ENCODE measurements around the gene SRP9. TPM values are rescaled to one million over a fixed set of nuclear protein-coding genes. Genes with fewer than 3 reads are reported as not detected.
A peak's percentile ranks its signal among the peaks of the same experiment; 100 is the strongest.

SRP9 gene
- 513 and 555 TPM in 2 replicates for total RNA-seq (2014; rRNA removed; shearing (Covaris generic))

DNA sequence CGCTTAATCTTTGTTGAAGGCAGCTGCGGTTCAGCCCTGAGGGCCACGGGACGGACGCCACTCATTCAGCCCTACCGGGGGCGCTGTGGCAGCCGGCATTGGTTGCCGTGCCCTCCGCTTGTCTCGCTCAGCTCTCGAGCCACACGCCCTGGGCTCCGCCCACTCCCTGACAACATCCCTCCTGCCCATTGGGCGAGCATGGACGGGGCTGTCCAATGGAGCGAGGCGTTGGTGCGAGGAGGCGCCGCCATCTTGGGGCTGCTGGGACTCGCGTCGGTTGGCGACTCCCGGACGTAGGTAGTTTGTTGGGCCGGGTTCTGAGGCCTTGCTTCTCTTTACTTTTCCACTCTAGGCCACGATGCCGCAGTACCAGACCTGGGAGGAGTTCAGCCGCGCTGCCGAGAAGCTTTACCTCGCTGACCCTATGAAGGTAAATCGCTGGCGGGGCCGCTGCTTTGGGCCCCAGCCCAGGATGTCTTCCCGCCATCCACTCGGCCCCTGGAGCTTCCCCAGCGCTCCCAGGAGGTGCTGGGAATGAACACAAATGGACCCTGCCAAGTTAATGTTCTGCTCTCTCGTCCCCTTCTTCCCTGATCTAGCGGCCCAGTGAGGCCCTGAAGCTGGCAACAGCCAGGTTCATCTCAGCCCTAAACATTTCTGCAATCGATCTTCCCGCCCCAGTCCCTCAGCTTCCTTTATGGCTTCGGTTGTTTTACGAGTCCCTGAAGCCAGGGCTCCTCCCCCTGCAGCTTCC lies at the start of gene SRP9:
TSS of gene SRP9 (plus strand) at position 244 of the 754 bp plus-strand sequence. CDS start at position 359, 115 bp downstream.
- DNase-seq (ENCODE audit: low read depth), result peak; percentile 97

GRCh38 chr1:225731491-225731890 lies 46.1 kb upstream of the SRP9 start:
- DNase-seq (ENCODE audit: low read depth), result no peak

DNA sequence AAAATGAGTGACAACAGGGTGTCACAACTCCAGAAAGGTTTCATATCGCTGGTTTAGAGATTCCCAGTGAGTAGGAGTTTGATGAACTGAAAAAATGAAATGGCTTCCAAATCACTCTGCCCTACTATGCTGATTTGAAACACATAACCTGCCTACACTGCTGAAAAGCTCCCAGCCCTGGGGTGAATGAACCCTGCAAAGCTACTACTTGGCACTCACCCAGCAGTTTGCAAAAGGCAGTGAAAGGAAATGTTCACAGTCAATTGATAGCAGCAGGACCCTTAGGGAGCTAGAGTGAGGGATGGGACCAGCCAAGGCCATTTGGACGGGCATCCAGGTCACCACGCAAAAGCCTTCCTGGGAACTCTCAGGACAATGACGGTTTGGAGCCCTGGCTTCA lies 44.4 kb upstream of the SRP9 start:
- no peak for DNase-seq (ENCODE audit: low read depth)

DNA sequence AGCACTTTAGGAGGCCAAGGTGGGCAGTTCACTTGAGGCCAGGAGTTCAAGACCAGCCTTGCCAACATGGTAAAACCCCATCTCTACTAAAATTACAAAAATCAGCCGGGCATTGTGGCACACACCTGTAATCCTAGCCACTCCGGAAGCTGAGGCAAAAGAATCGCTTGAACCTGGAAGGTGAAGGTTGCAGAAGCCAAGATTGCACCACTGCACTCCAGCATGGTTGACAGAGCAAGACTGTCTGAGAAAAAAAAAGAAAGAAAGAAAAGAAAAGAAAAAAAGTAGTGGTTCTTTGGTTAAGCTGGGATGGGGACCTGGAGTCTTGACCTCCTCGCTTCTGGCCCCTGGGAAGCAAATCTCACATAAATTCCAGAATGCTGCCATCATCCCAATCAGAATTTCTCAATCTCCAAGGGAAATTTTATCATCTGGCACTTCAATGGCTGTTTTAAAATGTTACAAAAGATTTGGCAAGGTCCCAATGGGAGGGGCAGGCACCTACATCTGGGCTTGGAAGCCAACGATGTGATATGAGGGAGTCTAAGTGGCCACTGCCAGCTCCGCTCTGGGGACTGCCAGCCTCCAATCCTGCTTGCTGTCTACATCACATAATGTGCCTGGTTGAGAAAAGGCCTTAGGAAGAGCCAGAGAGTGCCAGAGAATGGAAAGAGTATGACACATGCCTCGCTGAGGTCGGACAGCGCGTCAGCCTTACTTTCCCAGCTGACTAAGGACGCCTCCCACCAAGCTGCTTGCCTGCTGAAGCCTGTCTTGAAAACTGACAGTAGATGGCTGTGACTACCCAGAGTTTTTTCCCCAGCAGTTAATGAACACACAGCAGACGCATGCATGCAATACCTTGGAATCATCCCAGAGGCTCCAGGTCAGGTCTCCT lies 42.1 kb upstream of the SRP9 start:
- DNase-seq (ENCODE audit: low read depth), result peak; percentile 96

DNA sequence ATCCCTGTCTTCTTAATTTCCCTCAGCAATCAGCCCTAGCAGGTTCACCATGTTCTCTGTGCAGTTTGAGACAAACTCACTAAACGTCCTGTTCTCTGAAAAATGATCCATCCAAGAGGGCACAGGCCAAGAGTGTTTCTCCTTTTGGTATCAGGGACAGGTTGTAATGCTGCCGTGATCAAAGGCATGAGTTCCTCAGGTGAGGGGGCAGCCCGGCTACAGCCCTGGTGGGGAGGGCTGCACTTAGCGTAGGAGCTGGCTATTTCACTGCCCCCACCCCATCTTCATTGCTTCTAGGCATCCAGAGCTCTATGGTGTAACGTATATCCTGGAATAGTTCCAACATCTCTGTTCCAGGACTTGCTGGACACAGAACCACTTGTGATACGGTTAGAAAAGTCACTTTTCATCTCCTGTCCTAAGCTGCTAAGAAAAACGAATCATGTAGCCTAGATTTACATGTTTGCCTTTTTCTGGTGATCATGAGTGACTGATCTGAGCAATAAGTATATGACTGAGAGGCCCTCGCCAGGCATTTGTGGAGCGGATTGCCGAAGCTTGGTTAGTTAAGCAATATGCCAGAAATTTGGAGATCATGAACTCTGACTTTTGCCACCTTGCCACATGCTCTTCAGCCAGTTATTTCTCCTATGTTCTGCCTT lies 41.1 kb upstream of the SRP9 start:
- no peak for DNase-seq (ENCODE audit: low read depth)

DNA sequence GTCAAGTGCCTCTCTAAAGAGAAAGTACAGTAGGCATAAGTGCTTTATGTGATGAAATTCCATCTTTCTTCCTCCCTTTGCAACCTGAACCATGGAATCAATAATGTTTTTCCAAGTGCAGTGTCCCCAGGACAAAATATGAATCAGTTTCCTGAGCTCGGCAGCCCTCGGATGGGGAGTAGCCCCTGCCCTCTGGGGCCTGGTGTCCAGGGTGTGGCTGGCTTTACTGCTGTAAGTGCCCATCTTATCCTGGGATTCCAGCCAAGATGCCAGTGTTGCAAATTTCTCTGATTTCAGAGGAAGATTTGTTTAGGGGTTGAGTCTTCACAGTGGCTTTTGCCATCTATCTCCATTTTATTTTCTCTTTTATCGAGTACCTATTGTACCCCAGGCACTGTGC lies 40.5 kb upstream of the SRP9 start:
- DNase-seq (ENCODE audit: low read depth), result peak; percentile 60

- DNase-seq (ENCODE audit: low read depth), result no peak
Observed at GRCh38 chr1:225737866-225738265, 39.8 kb upstream of the SRP9 start.

DNA sequence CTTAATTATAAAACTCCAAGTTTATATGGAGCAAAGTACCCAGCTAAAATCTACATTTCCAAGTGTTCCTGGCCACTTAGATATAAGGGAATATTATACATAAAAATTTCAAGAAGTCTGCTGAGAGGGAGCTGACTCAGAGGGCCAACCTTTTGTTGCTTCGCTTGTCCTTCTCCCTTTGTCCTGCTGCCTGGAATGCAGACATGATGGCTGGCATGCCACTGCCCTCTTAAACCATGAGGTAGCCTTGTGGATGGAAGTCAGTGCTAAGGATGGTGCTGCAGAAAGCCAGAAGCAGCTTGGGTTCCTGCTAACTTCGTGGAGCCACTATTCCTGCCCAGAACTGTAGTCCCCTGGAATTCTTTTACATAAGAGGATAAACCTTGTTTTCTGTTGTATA lies 38.9 kb upstream of the SRP9 start:
- no peak for DNase-seq (ENCODE audit: low read depth)

DNA sequence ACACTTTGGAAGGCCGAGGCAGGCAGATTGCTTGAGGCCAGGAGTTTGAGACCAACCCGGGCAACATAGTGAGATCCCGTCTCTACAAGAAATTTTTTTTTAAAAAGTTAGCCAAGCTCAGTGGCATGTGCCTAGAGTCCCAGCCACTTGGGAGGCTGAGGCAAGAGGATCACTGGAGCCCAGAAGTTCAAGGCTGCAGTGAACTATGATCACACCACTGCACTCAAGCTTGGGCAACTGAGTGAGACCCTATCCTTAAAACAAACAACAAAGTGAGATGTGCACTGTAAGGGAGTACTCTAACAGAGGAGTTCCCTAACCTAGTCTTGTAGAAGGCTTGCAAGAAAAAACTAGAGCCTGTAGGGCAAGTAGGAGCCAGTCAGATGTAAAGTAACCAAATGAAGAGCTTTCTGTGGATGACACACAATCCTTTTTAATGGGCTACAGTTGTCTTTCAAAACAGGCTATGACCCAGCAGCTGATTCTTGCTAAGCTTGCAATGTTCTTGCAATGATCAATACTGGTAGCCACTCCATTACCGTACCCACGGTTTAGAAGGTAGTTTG lies 38.0 kb upstream of the SRP9 start:
- no peak for DNase-seq (ENCODE audit: low read depth)

- no peak for DNase-seq (ENCODE audit: low read depth)
Observed at GRCh38 chr1:225744745-225745144, 32.9 kb upstream of the SRP9 start.

DNA sequence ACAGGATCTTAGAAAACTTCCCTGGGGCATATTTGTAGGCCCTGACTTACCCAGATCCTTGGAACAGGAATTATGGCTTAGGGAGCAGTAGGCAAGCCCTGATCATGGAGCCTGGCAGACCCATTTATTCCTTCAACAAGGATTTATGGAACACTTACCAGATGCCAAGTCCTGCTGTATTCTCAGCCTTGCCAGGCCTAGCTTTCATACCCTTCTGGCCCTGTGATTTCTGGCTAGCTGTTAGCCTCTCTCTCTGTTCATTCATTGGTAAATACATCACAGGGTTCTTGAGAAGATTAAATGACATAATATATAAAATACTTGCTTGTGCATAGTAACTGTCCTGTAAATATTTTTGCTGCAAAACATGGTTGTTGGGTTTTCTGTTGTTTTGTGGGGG lies 32.4 kb upstream of the SRP9 start:
- DNase-seq (ENCODE audit: low read depth), result no peak

DNA sequence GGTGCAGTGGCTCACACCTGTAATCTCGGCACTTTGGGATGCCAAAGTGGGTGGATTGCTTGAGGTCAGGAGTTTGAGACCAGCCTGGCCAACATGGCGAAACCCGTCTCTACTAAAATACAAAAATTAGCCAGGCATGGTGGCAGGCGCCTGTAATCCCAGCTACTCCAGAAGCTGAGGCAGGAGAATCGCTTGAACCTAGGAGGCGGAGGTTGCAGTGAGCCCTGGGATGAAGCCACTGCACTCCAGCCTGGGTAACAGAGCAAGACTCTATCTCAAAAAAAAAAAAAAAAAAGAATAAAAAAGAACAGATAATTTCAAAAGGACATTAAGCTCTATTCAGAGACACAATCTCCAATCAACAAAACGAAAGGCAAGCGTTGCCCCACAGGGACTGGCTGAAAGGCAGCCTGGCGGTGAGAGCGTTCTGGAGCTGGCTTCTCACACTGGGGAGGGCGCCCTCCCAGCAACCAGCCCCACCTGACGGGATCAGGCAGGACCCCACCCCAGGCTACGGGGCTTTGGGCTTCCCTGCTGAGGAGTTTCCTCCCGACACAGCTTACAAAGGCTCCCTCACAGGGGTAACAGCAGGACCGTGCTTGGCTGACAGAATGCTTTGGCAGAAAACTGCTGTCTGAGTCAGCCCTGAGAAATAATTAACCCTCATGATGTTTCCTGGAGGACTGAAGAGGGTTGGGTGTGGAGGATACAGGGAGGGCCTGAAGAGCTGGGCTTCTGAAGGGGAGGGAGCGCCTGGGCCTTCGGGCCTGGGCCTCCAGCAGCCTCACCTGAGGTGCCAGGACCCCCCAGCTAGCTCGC lies 31.1 kb upstream of the SRP9 start:
- DNase-seq (ENCODE audit: low read depth), result peak; percentile 89

DNA sequence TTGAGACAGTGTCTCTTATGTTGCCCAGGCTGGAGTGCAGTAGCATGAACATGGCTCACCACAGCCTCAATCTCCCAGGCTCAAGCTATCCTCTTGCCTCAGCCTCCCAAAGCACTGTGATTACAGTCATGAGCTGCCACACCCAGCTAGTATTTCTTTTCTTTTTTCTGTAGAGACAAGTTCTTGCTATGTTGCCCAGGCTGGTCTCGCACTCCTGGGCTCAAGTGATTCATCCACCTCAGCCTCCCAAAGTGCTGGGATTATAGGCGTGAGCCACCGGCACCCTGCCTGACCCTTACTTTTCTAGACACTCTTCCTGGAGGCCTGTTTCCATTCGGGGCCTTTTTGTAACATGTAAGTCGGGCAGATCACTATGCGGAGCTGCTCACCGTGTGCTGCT lies 30.1 kb upstream of the SRP9 start:
- peak; percentile 73 for DNase-seq (ENCODE audit: low read depth)

- DNase-seq (ENCODE audit: low read depth), result no peak
Observed at GRCh38 chr1:225748529-225748928, 29.1 kb upstream of the SRP9 start.

GRCh38 chr1:225749706-225750105 lies 27.9 kb upstream of the SRP9 start:
- DNase-seq (ENCODE audit: low read depth), result peak; percentile 56

- DNase-seq (ENCODE audit: low read depth), result peak; percentile 62
Observed at GRCh38 chr1:225750420-225750819, 27.2 kb upstream of the SRP9 start.

- no peak for DNase-seq (ENCODE audit: low read depth)
Observed at GRCh38 chr1:225750875-225751824, 26.5 kb upstream of the SRP9 start.

- no peak for DNase-seq (ENCODE audit: low read depth)
Observed at GRCh38 chr1:225752245-225752644, 25.4 kb upstream of the SRP9 start.

GRCh38 chr1:225754940-225755641 lies 22.5 kb upstream of the SRP9 start:
- DNase-seq (ENCODE audit: low read depth), result peak; percentile 99

All from RPMI7951 (cell line).